ENCODE data around the gene ABCA9.

Gene ABCA9

GRCh38 chr17:68927516-68927915 lies 133.2 kb downstream of the ABCA9 start:
- no peak for DNase-seq (ENCODE audit: low spot score)
- in situ Hi-C loops (cut with MboI; ENCODE audit: low pct_unique_long_range_greater_than_20kb, low sequenced_read_pairs, unreplicated experiment), result no loop called here
- no peak for TF ChIP-seq CTCF (IDR thresholded peaks at IDR 0.05; ENCODE audit: extremely low read depth, insufficient read depth, missing control alignments)

GRCh38 chr17:68924793-68925720 lies 135.7 kb downstream of the ABCA9 start:
- DNase-seq (ENCODE audit: low spot score), result no peak
- in situ Hi-C loops (cut with MboI; ENCODE audit: low pct_unique_long_range_greater_than_20kb, low sequenced_read_pairs, unreplicated experiment), result loop anchor here (25.0 kb wide), 1 partner anchor 312 kb away; the partner anchor contains the start of gene ABCA10
- no peak for TF ChIP-seq CTCF (IDR thresholded peaks at IDR 0.05; ENCODE audit: extremely low read depth, insufficient read depth, missing control alignments)

Data from GM13977 (cell line).